ENCODE results near the gene RFLNA.

RFLNA gene

GRCh38 chr12:124305136-124305535 is 10.2 kb downstream of the RFLNA start:
- Histone ChIP-seq H2BK120ac (ENCODE audit: insufficient read depth, low read length, poor library complexity) (no peak overlapping the region), H3K14ac (ENCODE audit: low read length) (no peak overlapping the region), H3K4me3 (ENCODE audit: low read depth, low read length) (no peak overlapping the region), H3K79me1 (ENCODE audit: low read length) (no peaks in the 10 kb centered on the region), H3K36me3 (ENCODE audit: control insufficient read depth in 1 of 2, insufficient read depth in 2 of 2, low read length in 2 of 2) (no peaks in the 10 kb centered on the region), H3K27me3 (ENCODE audit: insufficient read depth, low read length) (no peaks in the 10 kb centered on the region), H4K91ac (ENCODE audit: low read depth, low read length) (no peak overlapping the region), H4K8ac (ENCODE audit: low read depth, low read length) (no peak overlapping the region), H2BK5ac (ENCODE audit: low read depth, low read length, poor library complexity) (no peak overlapping the region), H2AFZ (ENCODE audit: insufficient read depth, low read length, poor library complexity) (no peak overlapping the region), H3K27ac (ENCODE audit: low read depth, low read length) (no peak overlapping the region), H3K18ac (ENCODE audit: low read length) (no peak overlapping the region), H3K4me1 (ENCODE audit: control insufficient read depth in 1 of 2, insufficient read depth in 2 of 2, low read length in 2 of 2) (no peaks in the 10 kb centered on the region), H3K23ac (ENCODE audit: low read length) (no peak overlapping the region), H3K9me3 (ENCODE audit: insufficient read depth, low read depth, low read length) (no peaks in the 10 kb centered on the region), H4K12ac (ENCODE audit: low read depth, low read length) (no peak overlapping the region), H2BK12ac (ENCODE audit: low read length) (no peak overlapping the region), H2AK5ac (ENCODE audit: low read length) (no peak overlapping the region), H3K9ac (ENCODE audit: low read length) (no peak overlapping the region), H3K4me2 (ENCODE audit: low read length) (no peak overlapping the region), H3K4ac (ENCODE audit: low read depth, low read length) (no peak overlapping the region), H3K79me2 (ENCODE audit: control insufficient read depth, insufficient read depth, low read length, poor library complexity) (no peaks in the 10 kb centered on the region)
- DNase-seq: no peak
- whole genome bisulfite sequencing (ENCODE audit: extremely low coverage, insufficient coverage, insufficient read length): no CpG with 5 or more reads among the region's 10 CpGs

DNA sequence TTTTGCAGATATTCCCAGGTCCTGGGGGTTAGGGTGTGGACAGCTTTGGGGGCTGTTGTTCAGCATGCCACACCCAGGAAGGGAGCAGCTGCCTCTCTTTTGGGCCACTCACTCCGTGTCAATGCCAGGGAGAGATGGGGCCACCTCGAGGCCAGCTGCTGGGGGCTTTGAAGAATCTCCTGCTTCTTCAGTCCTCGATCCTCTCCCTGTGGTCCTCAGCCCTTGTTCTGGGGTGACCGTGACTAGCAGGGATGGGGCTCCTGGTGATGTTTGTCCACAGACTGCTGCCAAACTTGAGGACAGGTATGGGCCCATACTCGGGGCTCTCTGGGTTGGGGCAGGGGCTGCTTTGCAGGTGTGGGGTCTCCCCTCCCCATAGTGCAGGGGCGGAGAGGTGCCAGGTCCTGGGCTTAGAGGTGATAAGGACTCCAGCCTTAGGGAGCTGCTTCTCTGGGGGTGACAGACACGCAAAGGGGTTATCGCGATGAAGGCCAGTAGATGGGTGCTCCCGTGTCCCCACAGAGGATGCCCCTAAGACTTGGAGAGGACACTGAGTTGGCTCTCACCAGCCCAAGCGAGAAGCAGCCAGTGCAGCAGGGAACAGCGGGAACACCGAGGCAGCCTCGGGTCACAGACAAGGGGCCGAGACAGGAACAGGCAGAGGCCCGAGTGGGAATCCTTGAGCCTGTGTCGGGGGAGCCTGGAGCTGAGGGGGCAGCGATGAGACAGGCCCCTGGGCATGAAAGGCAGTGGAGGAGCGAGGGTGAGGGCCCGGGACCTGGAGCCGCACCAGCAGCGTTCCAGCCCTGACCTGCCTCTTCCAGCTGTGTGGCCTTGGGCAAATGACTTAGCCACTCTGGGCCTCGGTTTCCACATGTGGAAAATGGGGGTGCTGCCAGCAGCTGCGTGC is 11.1 kb downstream of the RFLNA start:
- H3K4ac ChIP-seq (ENCODE audit: low read depth, low read length): no peak overlapping the region
- no peak overlapping the region for H2AFZ ChIP-seq (ENCODE audit: insufficient read depth, low read length, poor library complexity)
- H3K4me2 ChIP-seq (ENCODE audit: low read length): no peak overlapping the region
- no peak overlapping the region for H3K14ac ChIP-seq (ENCODE audit: low read length)
- H2AK5ac ChIP-seq (ENCODE audit: low read length): no peak overlapping the region
- no CpG with 5 or more reads among the region's 24 CpGs for WGBS (ENCODE audit: extremely low coverage, insufficient coverage, insufficient read length)
- H3K9ac ChIP-seq (ENCODE audit: low read length): no peak overlapping the region
- no peaks in the 10 kb centered on the region for H3K27me3 ChIP-seq (ENCODE audit: insufficient read depth, low read length)
- H4K8ac ChIP-seq (ENCODE audit: low read depth, low read length): no peak overlapping the region
- H3K27ac ChIP-seq (ENCODE audit: low read depth, low read length): no peak overlapping the region
- no peaks in the 10 kb centered on the region for H3K36me3 ChIP-seq (ENCODE audit: control insufficient read depth in 1 of 2, insufficient read depth in 2 of 2, low read length in 2 of 2)
- H3K18ac ChIP-seq (ENCODE audit: low read length): no peak overlapping the region
- no peaks in the 10 kb centered on the region for H3K79me2 ChIP-seq (ENCODE audit: control insufficient read depth, insufficient read depth, low read length, poor library complexity)
- H2BK5ac ChIP-seq (ENCODE audit: low read depth, low read length, poor library complexity): no peak overlapping the region
- DNase-seq: no peak
- no peak overlapping the region for H4K91ac ChIP-seq (ENCODE audit: low read depth, low read length)
- no peaks in the 10 kb centered on the region for H3K79me1 ChIP-seq (ENCODE audit: low read length)
- H2BK12ac ChIP-seq (ENCODE audit: low read length): no peak overlapping the region
- H4K12ac ChIP-seq (ENCODE audit: low read depth, low read length): no peak overlapping the region
- no peak overlapping the region for H3K4me3 ChIP-seq (ENCODE audit: low read depth, low read length)
- no peak overlapping the region for H2BK120ac ChIP-seq (ENCODE audit: insufficient read depth, low read length, poor library complexity)
- no peaks in the 10 kb centered on the region for H3K4me1 ChIP-seq (ENCODE audit: control insufficient read depth in 1 of 2, insufficient read depth in 2 of 2, low read length in 2 of 2)
- peaks cover under 1% of the 10 kb centered on the region for H3K9me3 ChIP-seq (ENCODE audit: insufficient read depth, low read depth, low read length)
- H3K23ac ChIP-seq (ENCODE audit: low read length): no peak overlapping the region

- Histone ChIP-seq H3K4me2 (ENCODE audit: low read length) (no peak overlapping the region), H3K9ac (ENCODE audit: low read length) (no peak overlapping the region), H4K12ac (ENCODE audit: low read depth, low read length) (no peak overlapping the region), H3K14ac (ENCODE audit: low read length) (no peak overlapping the region), H2BK12ac (ENCODE audit: low read length) (no peak overlapping the region), H3K18ac (ENCODE audit: low read length) (no peak overlapping the region), H3K79me2 (ENCODE audit: control insufficient read depth, insufficient read depth, low read length, poor library complexity) (no peaks in the 10 kb centered on the region), H3K23ac (ENCODE audit: low read length) (no peak overlapping the region), H3K4ac (ENCODE audit: low read depth, low read length) (no peak overlapping the region), H3K36me3 (ENCODE audit: control insufficient read depth in 1 of 2, insufficient read depth in 2 of 2, low read length in 2 of 2) (no peaks in the 10 kb centered on the region), H3K27me3 (ENCODE audit: insufficient read depth, low read length) (no peaks in the 10 kb centered on the region), H2AK5ac (ENCODE audit: low read length) (no peak overlapping the region), H2BK5ac (ENCODE audit: low read depth, low read length, poor library complexity) (no peak overlapping the region), H4K91ac (ENCODE audit: low read depth, low read length) (no peak overlapping the region), H3K4me3 (ENCODE audit: low read depth, low read length) (peak overlapping the region; percentile 25), H3K79me1 (ENCODE audit: low read length) (no peaks in the 10 kb centered on the region), H3K27ac (ENCODE audit: low read depth, low read length) (no peak overlapping the region), H2BK120ac (ENCODE audit: insufficient read depth, low read length, poor library complexity) (no peak overlapping the region), H4K8ac (ENCODE audit: low read depth, low read length) (no peak overlapping the region), H3K9me3 (ENCODE audit: insufficient read depth, low read depth, low read length) (peaks cover 3% of the 10 kb centered on the region), H3K4me1 (ENCODE audit: control insufficient read depth in 1 of 2, insufficient read depth in 2 of 2, low read length in 2 of 2) (no peaks in the 10 kb centered on the region), H2AFZ (ENCODE audit: insufficient read depth, low read length, poor library complexity) (no peak overlapping the region)
- DNase-seq: no peak
- WGBS (ENCODE audit: extremely low coverage, insufficient coverage, insufficient read length): no CpG with 5 or more reads among the region's 28 CpGs
Measured at GRCh38 chr12:124306686-124307555, 12.0 kb downstream of the RFLNA start.

- Histone ChIP-seq H3K79me1 (ENCODE audit: low read length) (no peaks in the 10 kb centered on the region), H3K4me1 (ENCODE audit: control insufficient read depth in 1 of 2, insufficient read depth in 2 of 2, low read length in 2 of 2) (no peaks in the 10 kb centered on the region), H3K14ac (ENCODE audit: low read length) (no peak overlapping the region), H3K9me3 (ENCODE audit: insufficient read depth, low read depth, low read length) (peaks cover 3% of the 10 kb centered on the region), H3K4me2 (ENCODE audit: low read length) (no peak overlapping the region), H3K36me3 (ENCODE audit: control insufficient read depth in 1 of 2, insufficient read depth in 2 of 2, low read length in 2 of 2) (no peaks in the 10 kb centered on the region), H2BK120ac (ENCODE audit: insufficient read depth, low read length, poor library complexity) (no peak overlapping the region), H3K27ac (ENCODE audit: low read depth, low read length) (no peak overlapping the region), H2BK5ac (ENCODE audit: low read depth, low read length, poor library complexity) (no peak overlapping the region), H3K4ac (ENCODE audit: low read depth, low read length) (no peak overlapping the region), H3K4me3 (ENCODE audit: low read depth, low read length) (no peak overlapping the region), H3K27me3 (ENCODE audit: insufficient read depth, low read length) (no peaks in the 10 kb centered on the region), H2AK5ac (ENCODE audit: low read length) (no peak overlapping the region), H4K12ac (ENCODE audit: low read depth, low read length) (no peak overlapping the region), H3K23ac (ENCODE audit: low read length) (no peak overlapping the region), H3K79me2 (ENCODE audit: control insufficient read depth, insufficient read depth, low read length, poor library complexity) (no peaks in the 10 kb centered on the region), H2BK12ac (ENCODE audit: low read length) (no peak overlapping the region), H4K91ac (ENCODE audit: low read depth, low read length) (no peak overlapping the region), H3K18ac (ENCODE audit: low read length) (no peak overlapping the region), H4K8ac (ENCODE audit: low read depth, low read length) (no peak overlapping the region), H3K9ac (ENCODE audit: low read length) (no peak overlapping the region), H2AFZ (ENCODE audit: insufficient read depth, low read length, poor library complexity) (no peak overlapping the region)
- no CpG with 5 or more reads among the region's 10 CpGs for WGBS (ENCODE audit: extremely low coverage, insufficient coverage, insufficient read length)
- no peak for DNase-seq
Measured at GRCh38 chr12:124307556-124307825, 12.6 kb downstream of the RFLNA start.

All from trophoblast cell (in vitro differentiated cells and primary cell).